ENCODE data around the gene SLC35B4.

SLC35B4 gene

DNA sequence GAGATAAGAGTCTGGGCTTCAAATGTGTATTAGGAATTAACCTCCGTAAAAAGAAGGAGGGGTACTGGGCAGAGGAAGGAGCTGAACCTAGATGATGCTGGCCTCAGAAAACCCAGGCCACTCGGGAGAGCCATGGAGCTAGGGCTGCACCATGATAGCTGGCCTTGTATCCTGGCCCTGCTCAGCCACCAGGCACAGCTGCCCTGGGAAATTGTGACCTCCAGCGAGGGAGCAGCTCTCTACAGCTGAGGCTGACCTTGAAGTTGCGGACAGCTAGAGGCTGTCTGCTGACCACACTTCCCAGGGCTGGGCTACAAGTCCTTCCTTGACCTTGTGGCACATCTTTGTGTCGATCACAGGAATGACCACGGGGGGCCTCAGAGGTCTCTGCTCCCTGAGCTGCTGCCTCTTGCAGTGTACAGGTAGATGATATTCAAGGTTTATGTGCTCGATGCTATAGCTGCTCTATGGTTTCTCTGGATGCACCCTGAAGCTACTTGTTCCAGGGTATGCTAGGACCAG lies 38.3 kb upstream of the SLC35B4 start:
- Histone ChIP-seq H4K20me1 (ENCODE audit: insufficient read depth, low read length) (no peaks in the 10 kb centered on the region), H3K79me2 (ENCODE audit: insufficient read depth, low read length) (no peaks in the 10 kb centered on the region), H3K4me2 (ENCODE audit: insufficient read depth, low read length) (no peak overlapping the region), H3K36me3 (ENCODE audit: insufficient read depth, low read length) (no peaks in the 10 kb centered on the region), H3K9ac (ENCODE audit: low read depth, low read length) (no peak overlapping the region), H3K4me1 (ENCODE audit: insufficient read depth, low read length) (0 out of 2 replicates have a peak, but pooled peaks cover 3% of the 10 kb centered on the region), H3K27me3 (ENCODE audit: insufficient read depth, low read length, poor library complexity) (no peaks in the 10 kb centered on the region), H2AFZ (ENCODE audit: low read depth, low read length) (no peak overlapping the region), H3K4me3 (ENCODE audit: low read depth in 1 of 2, low read length in 2 of 2) (no peak overlapping the region), H3K27ac (ENCODE audit: low read length) (no peak overlapping the region), H3K9me3 (ENCODE audit: insufficient read depth, low read length, severe bottlenecking) (no peaks in the 10 kb centered on the region)
- DNase-seq (no peak), ATAC-seq (ENCODE audit: insufficient read depth, low read depth) (no peak)
- TF ChIP-seq, protein P1, sequence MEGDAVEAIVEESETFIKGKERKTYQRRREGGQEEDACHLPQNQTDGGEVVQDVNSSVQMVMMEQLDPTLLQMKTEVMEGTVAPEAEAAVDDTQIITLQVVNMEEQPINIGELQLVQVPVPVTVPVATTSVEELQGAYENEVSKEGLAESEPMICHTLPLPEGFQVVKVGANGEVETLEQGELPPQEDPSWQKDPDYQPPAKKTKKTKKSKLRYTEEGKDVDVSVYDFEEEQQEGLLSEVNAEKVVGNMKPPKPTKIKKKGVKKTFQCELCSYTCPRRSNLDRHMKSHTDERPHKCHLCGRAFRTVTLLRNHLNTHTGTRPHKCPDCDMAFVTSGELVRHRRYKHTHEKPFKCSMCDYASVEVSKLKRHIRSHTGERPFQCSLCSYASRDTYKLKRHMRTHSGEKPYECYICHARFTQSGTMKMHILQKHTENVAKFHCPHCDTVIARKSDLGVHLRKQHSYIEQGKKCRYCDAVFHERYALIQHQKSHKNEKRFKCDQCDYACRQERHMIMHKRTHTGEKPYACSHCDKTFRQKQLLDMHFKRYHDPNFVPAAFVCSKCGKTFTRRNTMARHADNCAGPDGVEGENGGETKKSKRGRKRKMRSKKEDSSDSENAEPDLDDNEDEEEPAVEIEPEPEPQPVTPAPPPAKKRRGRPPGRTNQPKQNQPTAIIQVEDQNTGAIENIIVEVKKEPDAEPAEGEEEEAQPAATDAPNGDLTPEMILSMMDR (IDR thresholded peaks at IDR 0.05; ENCODE audit: borderline replicate concordance, extremely low read depth, low read length, poor library complexity, severe bottlenecking), result no peak
- TF ChIP-seq EZH2 (IDR thresholded peaks at IDR 0.05; ENCODE audit: borderline replicate concordance, low read depth, low read length, severe bottlenecking), result no peak

DNA sequence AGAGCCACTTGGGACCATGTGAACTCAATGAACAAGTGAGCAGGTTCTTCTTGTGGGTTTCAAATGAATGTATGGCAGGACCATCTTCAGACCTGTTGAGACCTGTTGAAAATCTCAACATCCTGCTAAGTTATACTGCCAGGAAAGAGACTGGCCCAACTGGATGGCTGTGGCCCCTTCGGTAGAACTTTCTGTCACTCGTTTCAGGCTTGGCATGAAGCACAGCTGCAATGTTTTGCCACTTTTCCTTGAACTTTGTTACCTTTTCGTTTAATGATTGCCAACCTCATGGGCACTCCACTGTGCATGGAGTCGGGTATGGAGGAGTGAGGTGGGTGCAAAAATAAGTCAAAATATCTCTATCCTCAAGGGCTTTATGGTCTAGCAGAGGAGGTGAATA lies 36.7 kb upstream of the SLC35B4 start:
- TF ChIP-seq, protein P1 (IDR thresholded peaks at IDR 0.05; ENCODE audit: borderline replicate concordance, extremely low read depth, low read length, poor library complexity, severe bottlenecking), result no peak
- no peak for TF ChIP-seq EZH2 (IDR thresholded peaks at IDR 0.05; ENCODE audit: borderline replicate concordance, low read depth, low read length, severe bottlenecking)
- DNase-seq, result no peak

DNA sequence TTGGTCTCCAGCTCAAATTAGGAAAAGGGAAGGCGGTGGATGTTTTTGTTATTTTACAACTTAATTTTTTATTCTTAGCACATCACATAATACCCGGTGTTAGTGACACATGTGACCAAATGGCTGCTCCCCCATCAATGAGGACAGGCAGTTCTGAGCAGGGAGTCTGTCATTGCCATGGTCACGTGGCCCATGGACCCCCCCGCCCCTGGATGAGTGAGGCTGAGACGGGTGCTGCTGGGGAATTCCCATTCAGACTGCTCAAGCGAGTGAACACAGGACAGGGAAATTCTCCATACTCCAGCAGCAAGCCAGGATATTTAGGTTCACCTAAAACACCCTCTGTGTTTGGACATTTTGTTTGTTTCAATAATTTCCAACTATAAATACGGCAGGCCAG lies 34.7 kb upstream of the SLC35B4 start:
- H3K4me2 ChIP-seq (ENCODE audit: insufficient read depth, low read length), result no peak overlapping the region
- ATAC-seq (ENCODE audit: insufficient read depth, low read depth), result no peak

More for the DNA sequence above, 36.7 kb upstream of the SLC35B4 start:
- Histone ChIP-seq H4K20me1 (ENCODE audit: insufficient read depth, low read length) (no peaks in the 10 kb centered on the region), H3K4me1 (ENCODE audit: insufficient read depth, low read length) (0 out of 2 replicates have a peak, but pooled peaks cover 3% of the 10 kb centered on the region), H3K9me3 (ENCODE audit: insufficient read depth, low read length, severe bottlenecking) (no peaks in the 10 kb centered on the region), H2AFZ (ENCODE audit: low read depth, low read length) (no peak overlapping the region), H3K79me2 (ENCODE audit: insufficient read depth, low read length) (no peaks in the 10 kb centered on the region), H3K4me2 (ENCODE audit: insufficient read depth, low read length) (no peak overlapping the region), H3K27ac (ENCODE audit: low read length) (no peak overlapping the region), H3K4me3 (ENCODE audit: low read depth in 1 of 2, low read length in 2 of 2) (no peak overlapping the region), H3K27me3 (ENCODE audit: insufficient read depth, low read length, poor library complexity) (no peaks in the 10 kb centered on the region), H3K9ac (ENCODE audit: low read depth, low read length) (no peak overlapping the region), H3K36me3 (ENCODE audit: insufficient read depth, low read length) (no peaks in the 10 kb centered on the region)
- ATAC-seq (ENCODE audit: insufficient read depth, low read depth), result no peak

More for the DNA sequence above, 34.7 kb upstream of the SLC35B4 start:
- H3K36me3 ChIP-seq (ENCODE audit: insufficient read depth, low read length), result no peaks in the 10 kb centered on the region
- no peak for TF ChIP-seq EZH2 (IDR thresholded peaks at IDR 0.05; ENCODE audit: borderline replicate concordance, low read depth, low read length, severe bottlenecking)
- TF ChIP-seq, protein P1 (IDR thresholded peaks at IDR 0.05; ENCODE audit: borderline replicate concordance, extremely low read depth, low read length, poor library complexity, severe bottlenecking), result no peak
- DNase-seq, result no peak
- H4K20me1 ChIP-seq (ENCODE audit: insufficient read depth, low read length), result no peaks in the 10 kb centered on the region
- H3K9ac ChIP-seq (ENCODE audit: low read depth, low read length), result no peak overlapping the region
- H3K4me1 ChIP-seq (ENCODE audit: insufficient read depth, low read length), result no peaks in the 10 kb centered on the region
- no peaks in the 10 kb centered on the region for H3K9me3 ChIP-seq (ENCODE audit: insufficient read depth, low read length, severe bottlenecking)
- no peak overlapping the region for H3K27ac ChIP-seq (ENCODE audit: low read length)
- H2AFZ ChIP-seq (ENCODE audit: low read depth, low read length), result no peak overlapping the region
- H3K4me3 ChIP-seq (ENCODE audit: low read depth in 1 of 2, low read length in 2 of 2), result no peak overlapping the region
- H3K27me3 ChIP-seq (ENCODE audit: insufficient read depth, low read length, poor library complexity), result no peaks in the 10 kb centered on the region
- H3K79me2 ChIP-seq (ENCODE audit: insufficient read depth, low read length), result no peaks in the 10 kb centered on the region
